ENCODE data around the gene TADA3.
A peak's percentile ranks its signal among the peaks of the same experiment; 100 is the strongest.

The TADA3 gene

DNA sequence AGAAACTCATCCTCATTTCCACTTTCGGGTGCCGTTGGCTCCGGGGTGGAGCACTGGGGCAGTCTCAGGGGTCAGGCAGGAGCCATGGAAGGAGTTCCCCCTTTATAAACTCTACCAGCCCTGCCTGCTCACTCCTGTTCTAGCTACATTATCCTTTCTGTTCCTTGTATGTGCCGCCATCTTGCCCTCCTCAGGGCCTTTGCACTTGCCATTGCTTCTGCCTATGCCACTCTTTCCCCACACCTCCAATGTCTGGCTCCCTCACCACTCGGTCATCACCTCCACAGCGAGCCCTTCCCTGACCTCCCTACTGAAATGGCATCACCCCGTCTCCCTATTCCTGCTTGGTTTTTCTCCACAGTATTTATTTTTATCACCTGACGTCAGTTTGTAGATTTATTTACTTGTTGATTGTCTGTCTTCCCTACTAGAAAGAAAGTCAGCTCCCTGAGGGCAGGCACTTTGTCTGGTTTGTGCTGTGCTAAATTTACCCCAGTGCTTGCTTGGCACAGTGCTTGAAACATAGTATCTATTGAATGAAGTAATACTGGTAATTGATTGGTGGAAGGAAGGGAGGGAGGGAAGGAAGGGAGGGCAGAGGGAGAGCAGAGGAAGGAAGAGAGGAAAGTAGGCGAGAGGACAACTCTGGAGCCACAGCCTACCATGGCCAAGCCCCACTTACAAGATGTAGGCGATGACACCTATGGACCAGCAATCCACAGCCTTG is 31.3 kb downstream of the TADA3 start:
- no peak for DNase-seq (ENCODE audit: low spot score)

DNA sequence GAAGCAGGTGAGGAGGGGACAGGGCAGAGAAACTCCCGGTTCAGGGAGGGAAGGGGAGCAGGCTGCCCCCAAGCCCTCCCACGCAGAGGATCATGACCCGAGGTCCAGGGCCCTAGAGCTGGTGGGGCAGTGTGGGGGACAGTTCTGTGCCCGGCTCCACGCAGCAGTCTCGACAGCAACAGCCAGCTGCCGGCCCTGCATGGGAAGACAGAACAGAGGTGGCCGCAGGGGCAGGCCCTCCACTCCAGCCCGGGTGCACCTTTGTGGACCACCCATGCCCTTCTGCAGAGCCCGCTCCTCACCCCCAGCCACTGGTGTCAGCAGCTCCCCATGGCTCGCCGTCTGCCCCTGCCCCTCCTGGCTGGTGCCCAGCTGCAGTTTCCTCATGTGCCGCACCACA is 34.8 kb downstream of the TADA3 start:
- no peak for DNase-seq (ENCODE audit: low spot score)

DNA sequence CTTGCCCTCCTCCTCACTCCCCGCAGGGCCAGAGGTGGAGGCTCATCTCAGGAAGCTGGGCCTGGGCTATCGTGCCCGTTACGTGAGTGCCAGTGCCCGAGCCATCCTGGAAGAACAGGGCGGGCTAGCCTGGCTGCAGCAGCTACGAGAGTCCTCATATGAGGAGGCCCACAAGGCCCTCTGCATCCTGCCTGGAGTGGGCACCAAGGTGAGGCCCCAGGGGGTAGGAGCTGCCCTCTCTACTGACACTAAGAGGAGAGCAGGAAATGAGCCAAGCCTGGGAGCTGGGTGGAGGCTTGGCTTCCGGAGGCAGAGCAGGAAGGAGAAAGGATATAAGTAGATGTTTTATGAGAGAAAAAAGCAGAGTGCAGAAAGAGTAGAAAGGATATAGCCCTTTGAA is 37.6 kb downstream of the TADA3 start:
- DNase-seq (ENCODE audit: low spot score) = no peak

DNA sequence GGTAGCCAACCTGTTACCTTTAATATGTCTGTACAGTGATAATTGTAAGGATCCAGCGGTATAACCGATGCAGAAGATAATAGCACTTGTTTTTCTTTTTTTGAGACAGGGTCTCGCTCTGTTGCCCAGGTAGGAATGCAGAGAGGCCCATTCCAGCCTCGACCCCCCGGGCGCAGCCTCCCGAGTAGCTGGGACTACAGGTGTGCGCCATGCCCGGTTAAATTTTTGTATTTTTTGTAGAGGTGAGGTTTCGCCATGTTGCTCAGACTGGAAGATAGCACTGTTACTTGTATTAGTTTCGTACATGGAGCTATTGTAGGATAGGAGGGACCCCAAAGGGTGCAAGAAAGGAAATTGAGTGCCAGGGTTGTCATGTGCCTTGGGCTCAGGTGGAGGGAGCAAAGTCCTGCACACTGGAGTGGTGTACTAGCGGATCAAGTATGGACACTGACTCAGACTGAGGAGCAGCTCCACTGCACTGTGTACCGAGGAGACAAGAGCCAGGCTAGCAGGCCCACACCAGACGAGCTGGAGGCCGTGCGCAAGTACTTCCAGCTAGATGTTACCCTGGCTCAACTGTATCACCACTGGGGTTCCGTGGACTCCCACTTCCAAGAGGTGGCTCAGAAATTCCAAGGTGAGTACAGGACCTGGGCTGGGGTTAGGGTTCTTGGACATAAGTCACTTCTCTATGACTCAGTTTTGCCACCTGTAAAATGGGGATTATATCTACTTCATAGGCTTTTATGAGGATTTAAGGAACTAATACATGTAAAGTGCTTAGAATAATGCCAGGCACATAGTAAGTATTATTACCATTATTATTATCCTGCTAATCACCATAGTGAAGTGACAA is 41.5 kb downstream of the TADA3 start:
- DNase-seq (ENCODE audit: low spot score) = no peak

DNA sequence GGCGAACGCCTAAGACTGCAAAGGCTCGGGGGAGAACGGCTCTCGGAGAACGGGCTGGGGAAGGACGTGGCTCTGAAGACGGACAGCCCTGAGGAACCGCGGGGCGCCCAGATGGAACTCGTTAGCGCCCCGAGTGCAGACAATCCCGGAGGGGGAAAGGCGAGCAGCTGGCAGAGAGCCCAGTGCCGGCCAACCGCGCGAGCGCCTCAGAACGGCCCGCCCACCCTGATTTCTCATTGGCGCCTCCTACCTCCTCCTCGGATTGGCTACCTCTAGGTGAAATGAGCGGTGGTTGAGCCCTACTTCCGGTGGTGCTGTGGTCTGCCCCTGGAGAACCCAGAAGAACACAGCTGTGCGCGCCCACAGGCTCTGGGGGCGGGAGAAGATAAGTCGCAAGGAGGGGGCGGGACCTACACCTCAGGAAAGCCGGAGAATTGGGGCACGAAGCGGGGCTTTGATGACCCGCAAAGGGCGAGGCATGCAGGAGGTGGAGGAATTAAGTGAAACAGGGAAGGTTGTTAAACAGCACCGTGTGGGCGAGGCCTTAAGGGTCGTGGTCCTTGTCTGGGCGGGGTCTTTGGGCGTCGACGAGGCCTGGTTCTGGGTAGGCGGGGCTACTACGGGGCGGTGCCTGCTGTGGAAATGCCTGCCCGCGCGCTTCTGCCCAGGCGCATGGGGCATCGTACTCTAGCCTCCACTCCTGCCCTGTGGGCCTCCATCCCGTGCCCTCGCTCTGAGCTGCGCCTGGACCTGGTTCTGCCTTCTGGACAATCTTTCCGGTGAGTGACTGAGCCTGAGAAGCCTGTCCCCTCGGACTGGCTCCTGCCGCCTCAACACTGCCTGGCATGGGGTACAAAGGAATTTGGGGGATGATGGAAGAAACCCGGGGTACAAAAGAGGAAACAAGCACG is 42.4 kb downstream of the TADA3 start, which contains the start of gene OGG1:
Gene OGG1 (plus strand): TSS at position 308 of the 911 bp plus-strand sequence. CDS start 335 bp downstream, at position 643.
- DNase-seq (ENCODE audit: low spot score) = peak; percentile 98

DNA sequence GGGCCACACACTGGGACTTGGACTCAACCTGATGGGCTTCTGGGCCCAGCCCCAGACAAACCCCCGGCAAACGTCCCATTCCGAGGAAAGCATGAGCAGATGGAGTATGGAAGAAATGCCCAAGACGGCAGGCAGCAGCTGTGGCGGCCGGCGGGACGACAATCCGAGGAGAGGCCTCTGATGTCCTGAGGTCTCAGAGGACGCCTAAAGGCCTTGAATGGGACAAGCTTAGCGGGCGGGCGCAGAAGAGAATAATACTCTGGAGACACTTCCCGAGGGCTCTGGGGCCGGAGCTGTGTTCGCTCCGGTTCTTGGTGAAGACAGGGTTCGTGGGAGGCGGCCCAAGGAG is 43.0 kb downstream of the TADA3 start:
- DNase-seq (ENCODE audit: low spot score) = no peak

DNA sequence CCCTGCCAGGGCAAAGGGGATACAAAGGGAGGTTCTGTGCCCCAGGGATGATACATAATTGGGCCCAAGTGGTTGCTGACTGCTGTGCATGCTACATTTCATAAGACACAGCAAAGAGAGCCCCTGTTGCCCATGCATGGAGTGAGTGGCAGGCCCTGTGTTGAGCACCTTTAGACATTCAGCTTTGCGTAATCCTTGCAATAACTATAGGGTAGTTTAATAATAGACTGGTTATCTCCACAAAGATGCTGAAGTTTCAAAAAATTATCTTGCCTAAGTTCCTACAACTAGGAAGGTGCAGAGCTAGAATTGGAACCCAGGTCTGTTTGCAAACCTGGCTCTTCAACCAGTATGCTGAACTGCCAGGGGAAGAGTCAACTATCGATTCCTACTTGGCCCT is 44.2 kb downstream of the TADA3 start:
- DNase-seq (ENCODE audit: low spot score) = no peak

DNA sequence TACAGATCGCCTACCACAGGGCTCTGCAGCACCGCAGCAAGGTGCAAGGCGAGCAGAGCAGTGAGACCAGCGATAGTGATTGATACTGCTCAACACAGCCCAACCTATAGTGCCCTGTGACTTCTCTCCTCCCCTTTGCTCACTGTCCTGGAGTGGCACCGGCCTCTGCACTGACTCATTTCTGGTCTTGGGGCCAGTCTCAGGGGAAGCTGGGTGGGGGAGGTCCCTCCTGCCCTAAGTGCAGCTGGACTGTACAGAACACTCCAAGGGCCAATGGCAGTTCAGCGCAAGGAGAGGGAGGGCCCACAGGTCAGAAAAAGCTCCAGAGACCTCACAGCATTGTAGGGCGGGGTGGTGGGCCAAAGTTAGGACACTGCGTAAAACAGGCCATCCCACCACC is 45.0 kb downstream of the TADA3 start:
- DNase-seq (ENCODE audit: low spot score) = no peak

DNA sequence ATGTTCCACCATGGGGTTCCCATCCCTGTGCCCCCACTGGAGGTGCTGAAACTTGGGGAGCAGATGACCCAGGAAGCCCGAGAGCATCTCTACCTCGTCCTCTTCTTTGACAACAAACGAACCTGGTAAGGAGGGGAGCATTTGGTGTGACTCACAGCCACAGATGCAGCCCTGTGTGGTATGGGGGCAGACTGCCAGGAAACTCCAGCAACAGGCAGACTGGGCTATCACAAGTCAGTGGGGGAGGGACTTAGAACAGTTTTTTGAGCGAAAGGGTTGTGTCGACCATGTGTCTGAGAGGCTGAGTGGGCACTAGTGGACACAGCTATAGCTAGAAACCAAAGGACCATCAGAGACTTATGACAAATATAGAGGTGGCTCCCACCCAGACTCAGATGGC is 45.9 kb downstream of the TADA3 start:
- peak; percentile 56 for DNase-seq (ENCODE audit: low spot score)

DNA sequence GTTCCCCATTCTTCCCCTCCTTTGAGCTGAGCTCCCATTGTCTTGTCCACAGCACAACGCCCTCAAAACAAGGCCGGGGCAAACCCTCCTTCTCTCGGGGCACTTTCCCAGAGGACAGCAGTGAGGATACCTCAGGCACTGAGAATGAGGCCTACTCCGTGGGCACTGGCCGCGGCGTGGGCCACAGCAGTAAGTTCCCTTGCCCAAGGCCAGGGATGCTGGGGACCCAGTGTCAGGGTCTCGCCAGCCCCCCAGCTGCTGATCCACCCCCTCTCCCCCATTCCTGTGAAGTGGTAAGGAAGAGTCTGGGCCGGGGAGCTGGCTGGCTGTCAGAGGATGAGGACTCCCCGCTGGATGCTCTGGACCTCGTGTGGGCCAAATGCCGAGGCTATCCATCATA is 46.8 kb downstream of the TADA3 start:
- DNase-seq (ENCODE audit: low spot score) = no peak

DNA sequence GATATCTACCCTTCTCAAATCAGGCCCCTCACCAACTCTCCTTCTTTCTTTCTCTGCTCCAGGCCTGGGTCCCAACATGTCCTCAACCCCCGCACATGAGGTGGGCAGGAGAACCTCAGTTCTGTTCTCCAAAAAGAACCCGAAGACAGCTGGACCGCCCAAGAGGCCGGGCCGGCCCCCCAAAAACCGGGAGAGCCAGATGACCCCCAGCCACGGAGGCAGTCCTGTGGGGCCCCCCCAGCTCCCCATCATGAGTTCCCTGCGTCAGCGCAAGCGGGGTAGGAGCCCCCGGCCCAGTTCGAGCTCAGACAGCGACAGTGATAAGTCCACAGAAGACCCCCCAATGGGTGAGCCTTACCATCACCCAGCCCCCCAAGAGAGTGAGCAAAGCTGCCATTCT is 48.1 kb downstream of the TADA3 start:
- DNase-seq (ENCODE audit: low spot score) = no peak

DNA sequence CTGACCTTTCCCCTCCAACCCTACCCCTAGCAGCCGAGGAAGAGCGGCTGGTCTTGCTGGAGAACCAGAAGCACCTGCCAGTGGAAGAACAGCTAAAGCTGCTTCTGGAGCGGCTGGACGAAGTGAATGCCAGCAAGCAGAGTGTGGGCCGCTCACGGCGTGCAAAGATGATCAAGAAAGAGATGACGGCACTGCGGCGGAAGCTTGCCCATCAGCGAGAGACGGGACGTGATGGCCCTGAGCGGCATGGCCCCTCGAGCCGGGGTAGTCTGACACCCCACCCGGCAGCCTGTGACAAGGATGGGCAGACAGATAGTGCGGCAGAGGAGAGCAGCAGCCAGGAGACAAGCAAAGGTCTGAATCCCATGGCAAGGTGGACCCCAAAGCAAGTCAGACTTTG is 48.7 kb downstream of the TADA3 start:
- DNase-seq (ENCODE audit: low spot score) = no peak

DNA sequence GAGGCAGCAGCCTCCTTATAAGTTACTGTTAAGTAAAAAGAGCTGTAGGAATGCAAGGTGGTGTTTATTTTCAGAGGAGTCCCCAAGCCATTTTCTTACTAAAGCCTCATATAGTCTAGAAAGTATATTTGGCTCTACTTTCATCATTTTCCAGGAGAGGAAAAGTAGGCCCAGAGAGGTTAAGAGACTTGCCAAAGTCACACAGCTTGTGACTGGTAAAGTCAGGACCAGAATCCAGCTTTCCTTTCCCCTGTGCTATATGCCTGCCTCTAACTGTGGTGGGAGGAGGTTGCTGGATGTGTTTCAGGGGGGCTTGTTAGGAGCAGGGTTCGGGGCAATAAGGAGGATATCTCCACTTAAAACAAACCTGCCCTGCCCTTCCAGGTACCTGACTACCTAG is 49.7 kb downstream of the TADA3 start:
- no peak for DNase-seq (ENCODE audit: low spot score)

DNA sequence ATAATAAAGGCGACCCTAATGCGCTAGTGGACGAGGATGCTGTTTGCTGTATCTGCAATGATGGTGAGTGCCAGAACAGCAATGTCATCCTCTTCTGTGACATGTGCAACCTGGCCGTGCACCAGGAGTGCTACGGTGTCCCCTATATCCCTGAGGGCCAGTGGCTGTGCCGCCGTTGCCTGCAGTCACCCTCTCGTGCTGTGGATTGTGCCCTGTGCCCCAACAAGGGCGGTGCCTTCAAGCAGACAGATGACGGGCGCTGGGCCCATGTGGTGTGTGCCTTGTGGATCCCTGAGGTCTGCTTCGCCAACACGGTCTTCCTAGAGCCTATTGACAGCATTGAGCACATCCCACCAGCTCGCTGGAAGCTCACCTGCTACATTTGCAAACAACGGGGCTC is 53.1 kb downstream of the TADA3 start:
- DNase-seq (ENCODE audit: low spot score) = no peak

DNA sequence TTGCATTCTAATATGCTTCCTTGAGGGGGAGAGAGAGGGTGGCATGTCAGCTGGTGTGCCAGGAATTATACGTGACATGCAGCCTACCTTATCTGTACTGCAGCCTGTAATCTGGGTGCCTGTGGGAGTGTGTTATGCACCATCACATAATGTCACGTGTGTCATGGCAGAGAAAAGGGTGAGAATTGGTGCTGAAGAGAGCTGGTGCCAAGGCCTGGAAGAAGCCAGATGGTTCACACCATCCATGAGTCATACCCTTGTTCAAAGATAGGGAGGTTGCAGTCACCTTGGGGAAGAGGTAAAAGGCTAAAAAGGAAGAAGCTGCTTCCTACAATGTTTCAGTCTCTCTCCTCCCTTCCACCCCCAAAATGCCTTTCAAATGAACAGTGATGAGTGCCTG is 55.4 kb downstream of the TADA3 start:
- peak; percentile 55 for DNase-seq (ENCODE audit: low spot score)

DNA sequence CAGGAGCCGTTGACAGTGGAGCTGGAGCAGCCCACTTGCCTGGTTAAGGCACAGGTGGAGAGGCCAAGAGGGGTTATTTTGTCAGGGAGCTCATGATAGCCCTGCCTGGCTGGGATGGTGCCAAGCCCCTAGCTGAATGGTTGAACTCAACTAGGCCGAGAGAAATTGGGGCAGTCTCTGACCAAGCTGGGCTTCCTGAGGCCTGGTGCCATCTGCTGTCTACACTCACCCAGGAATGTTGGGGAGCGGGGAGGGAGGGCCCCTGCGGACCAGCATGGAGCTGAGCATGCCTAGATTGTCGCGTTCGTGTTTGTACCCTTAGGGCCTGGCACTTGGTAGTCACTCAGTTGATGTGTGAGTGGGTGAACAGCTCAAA is 59.5 kb downstream of the TADA3 start:
- no peak for DNase-seq (ENCODE audit: low spot score)

DNA sequence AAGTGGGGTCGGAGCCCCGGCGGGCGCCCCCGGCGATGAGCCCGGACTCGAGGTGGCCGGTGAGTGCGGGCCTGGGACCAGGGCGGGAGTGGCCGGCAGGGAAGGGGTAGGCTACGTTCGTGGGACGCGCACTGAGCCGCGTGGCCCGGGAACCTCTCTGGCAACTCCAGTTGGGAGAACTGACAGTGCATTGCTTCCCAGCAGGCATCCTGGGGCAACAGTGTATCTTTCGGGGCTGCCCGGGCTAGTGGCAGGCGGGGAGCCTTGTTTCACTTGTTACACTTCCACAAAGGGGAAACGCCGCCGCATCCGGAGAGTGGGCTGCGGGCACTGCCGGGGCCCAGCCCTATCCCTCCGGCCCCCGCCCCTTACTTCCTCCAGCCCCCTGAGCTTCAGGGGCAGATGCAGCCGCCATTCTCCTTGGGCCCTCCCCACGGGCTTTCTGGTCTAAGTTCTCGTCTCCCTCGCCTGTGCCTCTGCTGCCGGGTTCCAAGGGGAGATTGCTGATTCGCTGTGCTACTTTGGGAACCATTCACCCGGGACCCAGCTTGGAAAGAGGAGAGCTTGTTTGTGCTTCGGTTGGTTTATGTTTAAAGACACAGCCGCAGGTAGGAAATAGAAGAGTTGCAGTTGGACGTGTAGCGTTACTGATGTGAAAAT is 60.1 kb downstream of the TADA3 start:
- DNase-seq (ENCODE audit: low spot score) = no peak

DNA sequence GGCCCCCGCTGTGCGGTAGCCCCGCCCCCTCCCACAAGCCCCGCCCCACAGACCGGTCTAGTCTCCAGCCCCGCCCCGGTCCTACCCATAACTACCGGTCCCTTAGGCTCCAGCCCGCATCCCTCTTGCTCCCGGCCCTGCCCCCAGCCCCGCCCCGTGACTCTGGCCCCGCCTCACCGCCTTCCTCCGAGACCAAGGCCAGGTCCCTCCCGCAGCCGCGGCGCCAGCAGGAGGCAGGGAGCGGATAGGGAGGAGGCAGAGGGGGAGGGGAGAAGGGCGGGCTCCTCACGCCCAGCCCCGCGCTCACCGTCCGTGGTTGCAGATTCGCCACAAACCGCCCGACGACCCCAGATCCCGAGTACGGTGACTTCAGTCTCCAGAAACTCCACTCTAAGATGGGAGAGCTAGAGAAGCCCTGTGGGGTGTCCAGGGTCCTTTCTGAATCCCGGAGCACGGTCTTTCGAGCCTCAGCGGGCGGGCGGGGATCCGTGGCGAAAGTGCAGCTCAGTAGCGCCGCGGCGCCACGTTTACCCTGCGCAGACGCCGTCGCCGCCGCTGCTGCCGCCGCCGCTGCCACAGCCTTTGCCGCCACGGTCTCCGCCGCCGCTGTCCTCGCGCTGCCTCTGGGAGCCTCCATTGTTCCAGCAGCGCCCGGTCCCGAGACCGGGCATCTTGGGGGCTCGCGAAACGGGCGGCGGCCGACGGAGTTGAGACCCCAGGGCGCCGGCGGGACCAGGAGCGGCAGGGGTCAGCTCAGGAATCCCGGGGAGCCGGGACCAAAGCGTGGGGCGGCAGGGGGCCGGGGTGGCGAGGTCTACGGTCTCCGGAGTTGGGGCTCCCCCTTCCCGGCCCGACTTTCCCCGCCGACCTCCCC is 60.8 kb downstream of the TADA3 start, which contains the start of gene BRPF1:
Gene BRPF1 (plus strand): TSS at position 530 of the 874 bp plus-strand sequence. CDS start 2,406 bp downstream, outside the sequence.
- peak; percentile 100 for DNase-seq (ENCODE audit: low spot score)

DNA sequence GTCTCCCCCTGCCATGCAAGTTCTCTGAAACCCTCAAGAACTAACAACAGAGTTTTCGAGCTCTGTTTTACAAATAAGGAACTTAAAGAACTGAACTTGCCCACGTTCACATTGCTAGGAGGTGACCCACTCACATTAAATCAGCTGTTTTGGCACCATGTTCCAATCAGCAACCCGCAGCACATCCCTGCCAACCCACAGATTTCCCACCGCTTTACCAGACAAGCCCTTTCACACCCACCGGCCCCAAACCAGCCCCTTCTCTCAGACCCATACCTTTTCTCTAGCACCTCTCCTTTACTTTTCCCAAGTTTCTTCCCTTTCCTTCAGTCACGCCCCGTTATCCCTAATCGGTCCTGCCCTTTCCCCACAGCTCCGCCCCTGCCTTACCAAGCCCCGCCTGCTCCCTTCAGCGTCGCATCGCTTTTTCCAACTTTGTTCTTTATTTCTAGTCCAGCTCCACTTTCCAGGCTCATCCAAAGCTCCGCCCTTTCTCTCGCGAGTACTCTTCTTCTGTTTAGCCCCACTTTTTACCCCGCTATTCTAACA is 61.5 kb downstream of the TADA3 start:
- no peak for DNase-seq (ENCODE audit: low spot score)

Data from Ammon's horn (tissue), 1 donor.